Activated T-helper 17 cell treated with anti-CD3 and anti-CD28 coated beads, Interleukin-2, amount 50 U/mL, for 72 hours (primary cell): ENCODE measurements around the gene CD82. TPM values are rescaled to one million over a fixed set of nuclear protein-coding genes. Genes with fewer than 3 reads are reported as not detected.

Source experiments
- ATAC-seq: fragments of 150-1000 bp; cut with Tn5 transposase; replicated peaks from 2 replicates; pipeline ENCODE4 v1.10.0; 2021; ENCODE audit warnings: mild to moderate bottlenecking, moderate library complexity
- H3K27ac Mint-ChIP-seq: one replicate; pipeline ENCODE4 v1.8.0; 2022; ENCODE audit warnings: mixed read lengths
- H3K27me3 Mint-ChIP-seq: one replicate; pipeline ENCODE4 v1.8.0; 2022; ENCODE audit warnings: mixed read lengths
- H3K36me3 Mint-ChIP-seq: one replicate; pipeline ENCODE4 v1.8.0; 2022; ENCODE audit warnings: low read depth, mild to moderate bottlenecking, mixed read lengths
- H3K4me1 Mint-ChIP-seq: one replicate; pipeline ENCODE4 v1.8.0; 2022; ENCODE audit warnings: mixed read lengths
- H3K4me3 Mint-ChIP-seq: one replicate; pipeline ENCODE4 v1.8.0; 2022; ENCODE audit warnings: mild to moderate bottlenecking, mixed read lengths
- H3K9me3 Mint-ChIP-seq: one replicate; pipeline ENCODE4 v1.8.0; 2022; ENCODE audit warnings: mixed read lengths
- total RNA-seq, 2 donors: library from RNA; stranded (reverse); gene quantifications; one replicate each; pipeline ENCODE4 v1.2.3, GENCODE V29; 2022

The CD82 gene
- total RNA-seq, 2 donors from 2014 or later: 147 to 620 TPM

- no peak overlapping the region for H3K27ac Mint-ChIP-seq
- H3K27me3 Mint-ChIP-seq: no peaks in the 10 kb centered on the region
- peaks cover 17% of the 10 kb centered on the region for H3K36me3 Mint-ChIP-seq
- peaks cover 10% of the 10 kb centered on the region for H3K4me1 Mint-ChIP-seq
- H3K4me3 Mint-ChIP-seq: no peak overlapping the region
- H3K9me3 Mint-ChIP-seq: no peaks in the 10 kb centered on the region
- ATAC-seq: no peak
Observed at GRCh38 chr11:44561964-44562734, 3.3 kb upstream of the CD82 start.

- no peak overlapping the region for H3K27ac Mint-ChIP-seq
- no peaks in the 10 kb centered on the region for H3K9me3 Mint-ChIP-seq
- H3K4me1 Mint-ChIP-seq: peaks cover 16% of the 10 kb centered on the region
- no peak overlapping the region for H3K4me3 Mint-ChIP-seq
- no peak for ATAC-seq
- H3K36me3 Mint-ChIP-seq: peaks cover 25% of the 10 kb centered on the region
- no peaks in the 10 kb centered on the region for H3K27me3 Mint-ChIP-seq
Observed at GRCh38 chr11:44562845-44563460, 2.5 kb upstream of the CD82 start.

DNA sequence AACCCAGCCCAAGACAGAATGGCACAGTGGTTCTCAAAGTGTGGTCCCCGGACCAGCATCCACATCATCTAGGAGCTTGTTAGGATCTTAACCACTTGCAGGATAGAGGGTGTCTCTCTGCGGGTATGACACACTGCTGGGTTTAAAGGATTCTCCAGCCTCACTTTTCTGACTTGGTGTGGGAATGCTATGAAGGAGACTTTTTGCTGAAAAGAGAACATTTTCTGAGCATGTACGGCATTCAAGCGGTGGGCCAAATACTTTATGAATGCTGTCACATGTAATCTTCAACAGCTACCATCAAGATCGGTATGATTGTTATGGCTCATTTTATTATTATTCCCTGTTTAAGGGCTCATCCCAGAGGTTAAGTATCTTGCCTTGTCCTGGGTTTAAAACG lies 1.8 kb upstream of the CD82 start:
- no peak for ATAC-seq
- Mint-ChIP-seq H3K36me3 (peaks cover 32% of the 10 kb centered on the region), H3K4me1 (peaks cover 19% of the 10 kb centered on the region), H3K27ac (no peak overlapping the region), H3K27me3 (no peaks in the 10 kb centered on the region), H3K9me3 (no peaks in the 10 kb centered on the region), H3K4me3 (no peak overlapping the region)

- Mint-ChIP-seq H3K9me3 (no peaks in the 10 kb centered on the region), H3K4me1 (peaks cover 17% of the 10 kb centered on the region), H3K36me3 (peaks cover 37% of the 10 kb centered on the region), H3K4me3 (peak overlapping the region; percentile 91), H3K27me3 (no peaks in the 10 kb centered on the region), H3K27ac (no peak overlapping the region)
- ATAC-seq: no peak
Observed at GRCh38 chr11:44564166-44564565, 1.3 kb upstream of the CD82 start.

GRCh38 chr11:44564670-44565210 lies 723 bp upstream of the CD82 start:
- no peaks in the 10 kb centered on the region for H3K27me3 Mint-ChIP-seq
- no peaks in the 10 kb centered on the region for H3K9me3 Mint-ChIP-seq
- H3K27ac Mint-ChIP-seq: peak overlapping the region; percentile 33
- ATAC-seq: no peak
- H3K36me3 Mint-ChIP-seq: peaks cover 43% of the 10 kb centered on the region
- H3K4me1 Mint-ChIP-seq: peaks cover 15% of the 10 kb centered on the region
- peak overlapping the region; percentile 91 for H3K4me3 Mint-ChIP-seq

GRCh38 chr11:44565953-44566949 lies 788 bp downstream of the CD82 start:
- Mint-ChIP-seq H3K4me3 (peak overlapping the region; percentile 91), H3K36me3 (peaks cover 58% of the 10 kb centered on the region), H3K27me3 (no peaks in the 10 kb centered on the region), H3K4me1 (peaks cover 26% of the 10 kb centered on the region), H3K27ac (peak overlapping the region; percentile 93), H3K9me3 (no peaks in the 10 kb centered on the region)
- ATAC-seq: no peak

DNA sequence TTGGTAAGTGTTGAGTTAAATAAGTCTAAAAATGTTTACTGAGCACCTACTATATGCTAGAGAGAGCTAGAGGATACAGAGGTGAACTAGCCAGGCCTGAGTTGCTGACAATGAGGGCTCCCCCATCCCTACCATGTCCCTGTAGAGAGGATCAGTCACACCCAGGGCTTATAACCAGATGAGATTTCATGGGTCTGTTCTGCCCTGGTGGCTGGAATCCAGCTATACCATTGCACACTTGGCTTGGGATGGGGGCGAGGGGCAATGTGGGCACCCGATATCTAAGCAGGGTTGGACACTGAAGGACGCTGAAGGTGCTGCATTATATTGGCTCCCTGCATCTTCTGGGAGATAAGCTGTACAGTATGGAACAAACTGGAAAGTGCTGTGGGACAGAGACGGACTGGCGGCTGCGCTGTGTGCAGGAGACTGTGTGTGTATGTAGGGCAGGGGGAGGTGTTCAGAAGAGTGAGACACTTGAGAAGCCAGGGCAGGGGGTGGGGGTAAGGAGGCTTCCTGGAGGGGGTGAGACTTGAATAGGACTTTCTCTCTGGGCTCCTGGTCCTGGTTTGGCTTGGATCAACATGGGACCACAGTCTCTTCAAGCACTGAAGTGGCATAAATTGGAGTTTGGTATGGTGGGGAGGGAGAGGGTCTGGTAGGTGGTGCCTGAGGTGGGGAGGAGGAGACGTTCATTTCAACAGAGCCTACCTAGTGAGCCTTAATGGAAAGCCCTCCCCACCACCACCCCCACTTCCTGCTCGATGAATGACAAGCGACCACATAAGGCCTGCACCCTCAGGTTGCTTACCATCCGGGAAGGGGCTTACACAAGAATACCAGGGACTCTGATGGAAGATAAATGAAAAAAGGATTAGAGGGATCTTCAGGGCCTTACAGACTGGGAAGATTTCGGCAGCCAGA lies 1.8 kb downstream of the CD82 start:
- Mint-ChIP-seq H3K27me3 (no peaks in the 10 kb centered on the region), H3K9me3 (no peaks in the 10 kb centered on the region), H3K36me3 (peaks cover 67% of the 10 kb centered on the region), H3K4me3 (peak overlapping the region; percentile 91), H3K4me1 (peaks cover 35% of the 10 kb centered on the region), H3K27ac (peak overlapping the region; percentile 93)
- ATAC-seq: peak; percentile 18

DNA sequence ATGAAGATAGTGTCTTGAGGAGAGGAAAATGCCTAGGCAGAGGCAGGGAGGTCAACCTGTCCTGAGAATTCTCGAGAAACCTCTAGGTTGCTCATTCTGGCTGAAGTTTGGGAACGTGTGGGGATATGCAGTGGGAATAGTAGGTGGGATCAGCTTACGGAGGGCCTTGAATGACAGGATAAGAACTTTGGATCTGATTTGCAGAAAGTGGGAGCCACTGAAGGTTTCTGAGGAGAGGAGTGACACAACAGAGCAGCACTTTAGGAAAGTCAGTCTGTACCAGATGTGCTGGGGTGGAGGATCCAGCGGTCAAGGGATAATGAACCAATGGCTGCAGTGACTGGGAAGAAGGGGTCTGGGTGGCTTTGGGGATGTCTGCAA lies 2.4 kb downstream of the CD82 start:
- peak overlapping the region; percentile 93 for H3K27ac Mint-ChIP-seq
- H3K4me1 Mint-ChIP-seq: peaks cover 39% of the 10 kb centered on the region
- peak overlapping the region; percentile 91 for H3K4me3 Mint-ChIP-seq
- no peak for ATAC-seq
- no peaks in the 10 kb centered on the region for H3K27me3 Mint-ChIP-seq
- H3K36me3 Mint-ChIP-seq: peaks cover 74% of the 10 kb centered on the region
- H3K9me3 Mint-ChIP-seq: no peaks in the 10 kb centered on the region

GRCh38 chr11:44568331-44568657 lies 2.8 kb downstream of the CD82 start:
- peak overlapping the region; percentile 91 for H3K4me3 Mint-ChIP-seq
- no peaks in the 10 kb centered on the region for H3K9me3 Mint-ChIP-seq
- peaks cover 78% of the 10 kb centered on the region for H3K36me3 Mint-ChIP-seq
- no peaks in the 10 kb centered on the region for H3K27me3 Mint-ChIP-seq
- peaks cover 39% of the 10 kb centered on the region for H3K4me1 Mint-ChIP-seq
- H3K27ac Mint-ChIP-seq: peak overlapping the region; percentile 93
- ATAC-seq: no peak

DNA sequence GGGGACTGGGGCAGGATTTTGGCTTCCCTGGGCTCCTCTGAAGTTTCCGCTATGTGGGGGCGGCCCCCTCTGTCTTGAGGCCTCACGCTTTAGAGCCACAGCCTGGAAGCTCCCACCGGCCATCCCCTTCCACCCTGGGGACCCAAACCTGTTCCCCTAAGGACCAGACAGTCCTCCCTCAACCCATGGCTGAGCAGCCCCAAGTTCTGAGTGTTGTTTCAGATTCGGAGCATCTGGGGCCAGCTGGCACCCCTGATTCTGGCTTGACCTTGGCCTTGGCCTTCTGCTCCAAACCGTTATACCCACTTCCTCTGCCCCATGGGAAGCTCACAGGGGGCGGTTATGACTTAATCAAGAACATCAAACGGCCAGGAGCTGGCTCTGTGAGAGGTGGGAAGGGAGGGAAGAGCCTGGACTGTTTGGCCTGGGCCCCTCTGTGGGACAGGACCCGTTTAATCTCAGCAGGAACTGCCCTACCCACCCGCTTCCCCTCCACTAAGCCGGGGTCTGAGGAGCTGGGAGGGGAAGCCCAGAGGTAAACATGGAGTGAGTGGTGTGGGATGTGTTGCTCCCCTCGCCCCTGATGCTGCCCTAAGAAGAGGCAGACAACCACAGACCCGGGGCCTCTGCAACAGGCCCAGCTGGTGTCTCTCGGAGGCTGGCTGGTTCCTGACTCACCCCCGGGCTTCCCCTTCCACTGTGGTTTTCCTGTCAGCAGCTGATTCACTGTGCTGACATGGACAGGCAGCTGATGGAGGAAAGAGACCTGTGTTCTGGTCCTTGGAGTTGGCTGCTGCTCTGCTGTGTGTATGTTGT lies 3.4 kb downstream of the CD82 start:
- H3K36me3 Mint-ChIP-seq: peaks cover 84% of the 10 kb centered on the region
- H3K9me3 Mint-ChIP-seq: no peaks in the 10 kb centered on the region
- H3K27me3 Mint-ChIP-seq: no peaks in the 10 kb centered on the region
- ATAC-seq: peak; percentile 66
- peaks cover 39% of the 10 kb centered on the region for H3K4me1 Mint-ChIP-seq
- peak overlapping the region; percentile 93 for H3K27ac Mint-ChIP-seq
- H3K4me3 Mint-ChIP-seq: peak overlapping the region; percentile 91

DNA sequence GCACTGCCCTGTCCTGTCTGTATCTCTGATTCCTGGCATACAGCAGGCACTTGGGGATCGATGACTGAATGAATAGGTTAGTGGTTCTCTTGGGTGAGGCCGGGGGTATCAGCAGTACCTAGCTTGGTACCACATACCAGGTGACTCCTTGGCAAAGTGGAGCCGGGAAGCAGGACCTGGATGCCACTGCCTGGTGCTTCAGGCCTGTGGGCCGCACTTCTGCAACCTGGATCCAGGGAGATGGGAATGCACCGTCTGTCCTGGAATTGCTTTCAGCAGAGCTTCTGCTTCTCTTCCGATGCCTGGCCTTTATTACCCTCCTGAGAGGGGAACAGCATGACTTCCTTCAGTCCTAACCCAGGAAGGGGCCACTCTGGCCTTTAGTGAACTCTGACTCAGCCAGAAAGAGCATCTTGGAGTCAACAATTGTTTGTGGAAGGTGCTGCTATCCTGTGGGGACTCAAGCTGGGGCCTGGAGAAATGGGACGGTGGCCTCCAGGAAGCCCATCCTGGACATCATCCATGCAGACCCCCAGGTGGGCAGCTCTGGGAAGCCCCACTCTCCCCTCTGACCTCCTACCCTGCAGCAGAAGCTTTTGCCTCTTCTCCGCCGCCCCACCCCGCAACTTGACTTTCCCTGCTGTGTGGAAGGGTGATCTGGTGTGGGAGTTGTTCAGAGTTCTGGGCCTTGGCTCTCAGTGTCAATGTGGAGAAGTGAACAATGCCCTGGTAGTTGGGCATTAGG lies 5.1 kb downstream of the CD82 start:
- ATAC-seq: no peak
- Mint-ChIP-seq H3K36me3 (peaks cover 100% of the 10 kb centered on the region), H3K27ac (peak overlapping the region; percentile 93), H3K4me1 (peaks cover 52% of the 10 kb centered on the region), H3K9me3 (no peaks in the 10 kb centered on the region), H3K27me3 (no peaks in the 10 kb centered on the region), H3K4me3 (peak overlapping the region; percentile 91)

DNA sequence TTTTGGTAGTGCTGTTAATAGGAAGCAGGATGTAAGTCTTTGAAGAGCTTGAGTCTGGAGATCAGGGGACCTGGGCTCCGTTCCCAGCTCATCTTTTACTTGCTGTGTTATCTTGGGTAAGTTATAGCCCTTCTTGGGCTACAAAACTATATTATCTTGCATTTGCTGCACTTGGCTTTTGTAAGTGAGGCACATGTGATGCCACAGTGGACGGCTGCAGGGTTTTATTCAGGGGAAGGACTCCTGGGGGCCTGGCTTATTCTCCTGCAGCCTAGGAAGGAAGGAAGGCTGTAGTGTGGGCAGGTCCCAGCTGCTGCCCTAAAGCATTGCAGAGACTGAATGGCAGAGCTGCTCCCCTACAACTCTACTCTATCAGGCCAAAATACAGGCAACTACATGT lies 6.4 kb downstream of the CD82 start:
- Mint-ChIP-seq H3K36me3 (peaks cover 100% of the 10 kb centered on the region), H3K9me3 (no peaks in the 10 kb centered on the region), H3K4me1 (peaks cover 58% of the 10 kb centered on the region), H3K4me3 (peak overlapping the region; percentile 91), H3K27me3 (no peaks in the 10 kb centered on the region), H3K27ac (peak overlapping the region; percentile 94)
- ATAC-seq: no peak
